Activated CD4-positive, alpha-beta T cell treated with anti-CD3 and anti-CD28 coated beads for 36 hours (primary cell): ENCODE results near the gene SNX18. TPM values are rescaled to one million over a fixed set of nuclear protein-coding genes. Genes with fewer than 3 reads are reported as not detected.

Experiments
- ATAC-seq: fragments of 200-7000 bp; cut with Tn5 transposase; one replicate; pipeline ENCODE4 v1.10.0; 2021; ENCODE audit warnings: mild to moderate bottlenecking, moderate library complexity
- CTCF ChIA-PET: fragments of 350-600 bp; sonication (Branson Sonifier 250); formaldehyde crosslinking; loops from one replicate; lab custom pipeline; 2021; ENCODE audit warnings: antibody characterized with exemption; lab: Charles Lee
- POLR2A ChIA-PET: fragments of 350-600 bp; sonication (Branson Sonifier 250); formaldehyde crosslinking; loops from one replicate; lab custom pipeline; 2021; ENCODE audit warnings: antibody characterized with exemption, inconsistent platforms; lab: Charles Lee
- DNase-seq: peaks from one replicate; pipeline ENCODE4 v3.0.0-alpha.2; 2020
- H3K27ac Mint-ChIP-seq: one replicate; pipeline ENCODE4 v1.8.0; 2021; ENCODE audit warnings: mixed read lengths
- H3K27me3 Mint-ChIP-seq: one replicate; pipeline ENCODE4 v1.8.0; 2021; ENCODE audit warnings: mixed read lengths
- H3K36me3 Mint-ChIP-seq: one replicate; pipeline ENCODE4 v1.8.0; 2021; ENCODE audit warnings: low read depth, mixed read lengths
- H3K4me1 Mint-ChIP-seq: one replicate; pipeline ENCODE4 v1.8.0; 2021; ENCODE audit warnings: mixed read lengths
- H3K4me3 Mint-ChIP-seq: one replicate; pipeline ENCODE4 v1.8.0; 2021; ENCODE audit warnings: mild to moderate bottlenecking, moderate library complexity, mixed read lengths
- H3K9me3 Mint-ChIP-seq: one replicate; pipeline ENCODE4 v1.8.0; 2021; ENCODE audit warnings: low read depth, mixed read lengths
- intact Hi-C, 2 experiments: fragments of 100-400 bp; cut with DNase I in 1 of 2; cut with micrococcal nuclease in 1 of 2; formaldehyde crosslinking; loops; one replicate each; pipeline versions ENCODE4 v1.14.2 to v1.15.1; 2022 to 2024; cut with DNase I, micrococcal nuclease
- total RNA-seq, 2 experiments: library from RNA; stranded (reverse); gene quantifications; one replicate each; pipeline ENCODE4 v1.2.3, GENCODE V29; 2021

Gene SNX18
- total RNA-seq, 2 experiments from 2014 or later, result 4.6 to 4.7 TPM

- POLR2A ChIA-PET, result no interaction called here
- intact Hi-C loops, result no loop called here
- DNase-seq (no peak), ATAC-seq (no peak)
- H3K4me1 Mint-ChIP-seq, result peaks cover 4% of the 10 kb centered on the region
- H3K9me3 Mint-ChIP-seq, result no peaks in the 10 kb centered on the region
- no peaks in the 10 kb centered on the region for H3K27me3 Mint-ChIP-seq
- no peak overlapping the region for H3K27ac Mint-ChIP-seq
- no peak overlapping the region for H3K4me3 Mint-ChIP-seq
- CTCF ChIA-PET, result interaction anchor here (0.6 to 1.0 kb wide), 2 partner anchors 24 to 195 kb away, joined by 3 to 4 read pairs; partner anchors contain the start of gene SNX18
- peaks cover 5% of the 10 kb centered on the region for H3K36me3 Mint-ChIP-seq
These were observed 24.5 kb downstream of the SNX18 start for GRCh38 chr5:54541823-54542783.

- DNase-seq (no peak), ATAC-seq (no peak)
- ChIA-PET POLR2A (no interaction called here), CTCF (no interaction called here)
- H3K4me1 Mint-ChIP-seq, result peaks cover 4% of the 10 kb centered on the region
- H3K4me3 Mint-ChIP-seq, result no peak overlapping the region
- peaks cover 5% of the 10 kb centered on the region for H3K36me3 Mint-ChIP-seq
- H3K9me3 Mint-ChIP-seq, result no peaks in the 10 kb centered on the region
- no peaks in the 10 kb centered on the region for H3K27me3 Mint-ChIP-seq
- intact Hi-C loops, result no loop called here
- no peak overlapping the region for H3K27ac Mint-ChIP-seq
These were observed 26.5 kb downstream of the SNX18 start for GRCh38 chr5:54544044-54544443.

DNA sequence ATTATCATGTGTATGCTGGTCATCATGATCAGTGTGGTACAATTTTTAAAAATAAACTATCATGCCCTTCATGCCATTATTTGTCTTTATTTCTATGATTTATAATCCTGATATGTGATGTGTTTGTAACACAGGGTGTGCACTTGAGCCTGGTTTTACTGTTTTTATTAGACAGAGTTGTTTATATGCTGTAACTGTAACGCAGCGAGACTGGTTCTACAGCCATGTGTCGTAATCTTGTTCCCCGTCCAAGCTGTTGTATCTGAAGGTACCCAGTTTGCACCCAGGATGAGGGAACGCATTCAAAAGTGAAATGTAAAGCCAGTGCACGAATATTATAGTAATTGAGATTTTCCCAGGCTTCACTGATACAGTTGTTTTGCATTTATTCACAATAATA is 28.2 kb downstream of the SNX18 start:
- Mint-ChIP-seq H3K27me3 (no peaks in the 10 kb centered on the region), H3K9me3 (no peaks in the 10 kb centered on the region), H3K27ac (no peak overlapping the region), H3K4me1 (peaks cover 4% of the 10 kb centered on the region), H3K4me3 (no peak overlapping the region), H3K36me3 (peaks cover 5% of the 10 kb centered on the region)
- DNase-seq, result no peak
- intact Hi-C loops, result no loop called here
- no peak for ATAC-seq
- CTCF ChIA-PET, result no interaction called here
- POLR2A ChIA-PET, result no interaction called here

- ChIA-PET POLR2A (no interaction called here), CTCF (interaction anchor here (0.5 kb wide), 1 partner anchor 13 kb away, joined by 3 read pairs; no protein-coding TSS in a partner anchor)
- Mint-ChIP-seq H3K36me3 (peaks cover 5% of the 10 kb centered on the region), H3K4me3 (no peak overlapping the region), H3K27ac (no peak overlapping the region), H3K27me3 (no peaks in the 10 kb centered on the region), H3K9me3 (no peaks in the 10 kb centered on the region), H3K4me1 (no peaks in the 10 kb centered on the region)
- ATAC-seq (no peak), DNase-seq (no peak)
- intact Hi-C loops, result no loop called here
These were observed 30.2 kb downstream of the SNX18 start for GRCh38 chr5:54547711-54548250.

- no peak for ATAC-seq
- H3K36me3 Mint-ChIP-seq, result peaks cover 2% of the 10 kb centered on the region
- H3K4me1 Mint-ChIP-seq, result no peaks in the 10 kb centered on the region
- ChIA-PET POLR2A (no interaction called here), CTCF (no interaction called here)
- H3K27me3 Mint-ChIP-seq, result no peaks in the 10 kb centered on the region
- intact Hi-C loops, result no loop called here
- no peak overlapping the region for H3K4me3 Mint-ChIP-seq
- H3K27ac Mint-ChIP-seq, result no peak overlapping the region
- DNase-seq, result no peak
- no peaks in the 10 kb centered on the region for H3K9me3 Mint-ChIP-seq
These were observed 31.0 kb downstream of the SNX18 start for GRCh38 chr5:54548565-54548964.

DNA sequence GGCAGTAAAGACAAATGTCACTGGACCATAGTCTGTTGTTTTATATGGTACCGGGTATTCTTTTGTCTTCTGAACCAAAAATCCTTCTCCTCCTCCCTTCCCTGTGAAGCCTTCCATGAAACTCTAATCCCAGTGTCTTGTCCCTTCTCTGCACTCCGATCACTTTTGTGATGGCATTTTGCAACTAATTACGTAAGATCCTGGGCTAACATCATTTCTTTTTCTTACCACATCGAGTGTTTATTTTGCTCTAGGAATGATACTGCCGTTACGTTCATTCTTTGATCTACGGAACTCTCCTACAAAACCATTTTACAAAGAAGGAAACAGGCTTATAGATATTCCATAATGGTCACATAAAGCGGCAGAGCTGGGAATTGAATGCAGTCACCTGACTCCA is 33.7 kb downstream of the SNX18 start:
- ATAC-seq (no peak), DNase-seq (no peak)
- Mint-ChIP-seq H3K4me1 (no peaks in the 10 kb centered on the region), H3K9me3 (no peaks in the 10 kb centered on the region), H3K27me3 (no peaks in the 10 kb centered on the region), H3K4me3 (no peak overlapping the region), H3K36me3 (no peaks in the 10 kb centered on the region), H3K27ac (no peak overlapping the region)
- ChIA-PET CTCF (no interaction called here), POLR2A (no interaction called here)
- intact Hi-C loops, result no loop called here

GRCh38 chr5:54551926-54552325 is 34.4 kb downstream of the SNX18 start:
- Mint-ChIP-seq H3K4me1 (no peaks in the 10 kb centered on the region), H3K27me3 (no peaks in the 10 kb centered on the region), H3K36me3 (no peaks in the 10 kb centered on the region), H3K9me3 (no peaks in the 10 kb centered on the region), H3K27ac (no peak overlapping the region), H3K4me3 (no peak overlapping the region)
- ChIA-PET POLR2A (no interaction called here), CTCF (no interaction called here)
- ATAC-seq (no peak), DNase-seq (no peak)
- intact Hi-C loops, result no loop called here

DNA sequence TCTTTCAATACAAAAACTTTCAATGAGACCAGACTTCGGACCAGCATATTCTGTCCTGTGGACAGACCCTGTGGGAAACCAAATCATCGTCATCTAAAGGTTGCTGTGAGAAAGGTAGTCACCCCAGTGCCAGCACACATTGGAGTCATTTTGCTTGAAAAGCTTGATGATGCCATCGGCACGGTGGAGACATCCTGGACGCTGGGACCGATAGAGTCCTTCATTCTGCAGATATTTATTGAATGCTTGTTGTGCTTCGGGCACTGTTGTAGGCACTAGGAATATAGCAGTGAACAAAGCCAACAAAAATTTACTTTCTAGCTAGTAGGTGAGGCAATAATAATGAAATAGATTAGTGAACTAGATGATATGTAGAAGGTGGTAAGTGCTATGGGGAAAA is 34.9 kb downstream of the SNX18 start:
- POLR2A ChIA-PET, result no interaction called here
- intact Hi-C loops, result no loop called here
- no peak overlapping the region for H3K4me3 Mint-ChIP-seq
- ATAC-seq, result no peak
- H3K4me1 Mint-ChIP-seq, result no peaks in the 10 kb centered on the region
- H3K27me3 Mint-ChIP-seq, result no peaks in the 10 kb centered on the region
- no peak overlapping the region for H3K27ac Mint-ChIP-seq
- no peaks in the 10 kb centered on the region for H3K9me3 Mint-ChIP-seq
- no peak for DNase-seq
- H3K36me3 Mint-ChIP-seq, result no peaks in the 10 kb centered on the region
- CTCF ChIA-PET, result no interaction called here

GRCh38 chr5:54553659-54554207 is 36.2 kb downstream of the SNX18 start:
- no peak overlapping the region for H3K27ac Mint-ChIP-seq
- H3K4me1 Mint-ChIP-seq, result no peaks in the 10 kb centered on the region
- no peaks in the 10 kb centered on the region for H3K9me3 Mint-ChIP-seq
- intact Hi-C loops, result no loop called here
- no peak overlapping the region for H3K4me3 Mint-ChIP-seq
- no peak for ATAC-seq
- H3K36me3 Mint-ChIP-seq, result no peaks in the 10 kb centered on the region
- DNase-seq, result no peak
- H3K27me3 Mint-ChIP-seq, result no peaks in the 10 kb centered on the region
- ChIA-PET CTCF (no interaction called here), POLR2A (interaction anchor here (0.7 kb wide), 1 partner anchor 521 kb away, joined by 3 read pairs; no protein-coding TSS in a partner anchor)

DNA sequence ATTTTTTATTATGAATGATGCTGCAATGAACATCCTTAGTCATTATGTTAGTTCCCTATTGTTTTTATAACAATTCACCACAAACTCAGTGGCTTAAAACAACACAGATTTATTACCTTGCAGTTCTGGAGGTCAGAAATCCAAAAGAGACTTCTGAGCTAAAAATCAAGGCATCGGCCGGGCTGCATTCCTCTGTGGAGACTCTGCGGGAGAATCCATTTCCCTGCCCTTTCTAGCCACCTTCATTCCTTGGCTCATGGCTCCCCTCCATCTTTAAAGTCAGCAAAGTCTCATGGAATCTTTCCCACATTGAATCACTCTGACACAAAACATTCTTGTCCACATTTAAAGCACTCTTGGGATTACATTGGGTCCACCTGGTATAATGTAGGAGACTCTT is 38.6 kb downstream of the SNX18 start:
- H3K9me3 Mint-ChIP-seq, result peaks cover 6% of the 10 kb centered on the region
- CTCF ChIA-PET, result interaction anchor here (0.9 to 1.0 kb wide), 2 partner anchors 18 to 169 kb away, joined by 3 read pairs; no protein-coding TSS in a partner anchor
- POLR2A ChIA-PET, result no interaction called here
- no peak overlapping the region for H3K27ac Mint-ChIP-seq
- DNase-seq (no peak), ATAC-seq (no peak)
- H3K4me1 Mint-ChIP-seq, result no peaks in the 10 kb centered on the region
- no peaks in the 10 kb centered on the region for H3K27me3 Mint-ChIP-seq
- intact Hi-C loops, result no loop called here
- H3K4me3 Mint-ChIP-seq, result no peak overlapping the region
- no peaks in the 10 kb centered on the region for H3K36me3 Mint-ChIP-seq

DNA sequence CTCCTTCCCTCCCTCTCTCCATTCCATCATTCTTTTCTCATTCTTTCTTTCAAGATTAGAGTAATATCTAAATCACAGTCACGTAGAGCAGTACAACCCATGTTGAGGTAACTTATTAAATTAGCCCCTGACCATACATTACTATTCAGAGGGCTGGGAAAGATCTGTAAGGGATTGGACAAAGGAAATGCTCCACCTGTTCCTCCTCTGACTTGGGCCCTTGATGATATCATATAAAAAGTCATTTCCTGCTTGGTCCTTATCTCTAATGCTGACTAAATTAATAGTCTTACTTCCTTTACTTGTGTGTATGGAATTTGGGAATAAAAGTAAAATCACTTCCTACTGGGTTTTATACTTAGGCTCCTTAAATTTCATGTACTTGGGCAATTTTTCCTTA is 40.8 kb downstream of the SNX18 start:
- Mint-ChIP-seq H3K4me1 (no peaks in the 10 kb centered on the region), H3K4me3 (no peak overlapping the region), H3K27me3 (no peaks in the 10 kb centered on the region), H3K36me3 (no peaks in the 10 kb centered on the region), H3K27ac (no peak overlapping the region), H3K9me3 (peaks cover 6% of the 10 kb centered on the region)
- DNase-seq (no peak), ATAC-seq (no peak)
- intact Hi-C loops, result no loop called here
- POLR2A ChIA-PET, result no interaction called here
- CTCF ChIA-PET, result no interaction called here
